Liver (tissue), 9 donors: ENCODE measurements around the gene PEX16. TPM values are rescaled to one million over a fixed set of nuclear protein-coding genes. Genes with fewer than 3 reads are reported as not detected.

Experiments
- DNase-seq: peaks from one replicate; pipeline ENCODE4 v3.0.0-alpha.2; 2017; ENCODE audit warnings: low spot score
- H3K27ac ChIP-seq, 2 donors: one replicate each; pipeline ENCODE4 v1.7.0; 2013; ENCODE audit warnings: inconsistent platforms in 2 of 2, low read length in 2 of 2, control low read depth in 1 of 2, low read depth in 1 of 2, mild to moderate bottlenecking in 1 of 2
- H3K27me3 ChIP-seq, 4 donors: one replicate each; pipeline versions ENCODE4 v1.6.1 to v1.7.0; 2013; ENCODE audit warnings: low read length in 3 of 4, inconsistent platforms in 1 of 4, mild to moderate bottlenecking in 1 of 4, moderate library complexity in 1 of 4; ENCODE audit not compliant: control insufficient read depth in 4 of 4, insufficient read depth in 4 of 4
- H3K36me3 ChIP-seq, 4 donors: one replicate each; pipeline versions ENCODE4 v1.6.1 to v1.7.0; 2013; ENCODE audit warnings: low read length in 3 of 4, mild to moderate bottlenecking in 3 of 4, low read depth in 1 of 4, moderate library complexity in 1 of 4; ENCODE audit not compliant: control insufficient read depth in 4 of 4, insufficient read depth in 3 of 4
- H3K4me1 ChIP-seq, 4 donors: one replicate each; pipeline versions ENCODE4 v1.6.1 to v1.7.0; 2013; ENCODE audit warnings: low read length in 3 of 4, mild to moderate bottlenecking in 3 of 4, moderate library complexity in 1 of 4; ENCODE audit not compliant: control insufficient read depth in 4 of 4, insufficient read depth in 4 of 4
- H3K4me3 ChIP-seq, 3 donors: one replicate each; pipeline versions ENCODE4 v1.6.1 to v1.7.0; 2013; ENCODE audit warnings: low read length in 3 of 3, control low read depth in 1 of 3, low read depth in 1 of 3, mild to moderate bottlenecking in 1 of 3
- H3K9ac ChIP-seq, 2 donors: one replicate each; pipeline ENCODE4 v1.7.0; 2013; ENCODE audit warnings: low read length in 2 of 2, mild to moderate bottlenecking in 2 of 2, moderate library complexity in 2 of 2, control low read depth in 1 of 2, low read depth in 1 of 2
- H3K9me3 ChIP-seq, 4 donors: one replicate each; pipeline versions ENCODE4 v1.6.1 to v1.7.0; 2013; ENCODE audit warnings: low read length in 3 of 4; ENCODE audit not compliant: control insufficient read depth in 4 of 4
- FOXA2 ChIP-seq: IDR thresholded peaks from 2 replicates; pipeline ENCODE4 v1.6.1; 2016; ENCODE audit warnings: antibody characterized with exemption
- GABPA ChIP-seq, 2 donors: IDR thresholded peaks in 1 of 2; conservative IDR thresholded peaks in 1 of 2; 2 replicates each; pipeline ENCODE4 v1.6.1; 2016; ENCODE audit warnings: antibody characterized with exemption in 2 of 2, mild to moderate bottlenecking in 1 of 2, moderate library complexity in 1 of 2
- HNF4A ChIP-seq, 2 donors: conservative IDR thresholded peaks; 2 replicates each; pipeline ENCODE4 v1.6.1; 2016; ENCODE audit warnings: antibody characterized with exemption in 2 of 2, mild to moderate bottlenecking in 2 of 2
- HNF4G ChIP-seq: IDR thresholded peaks from 2 replicates; pipeline ENCODE4 v1.6.1; 2016; ENCODE audit warnings: antibody characterized with exemption
- NR2F2 ChIP-seq: IDR thresholded peaks from 2 replicates; pipeline ENCODE4 v1.6.1; 2016; ENCODE audit warnings: antibody characterized with exemption
- RAD21 ChIP-seq, 2 donors: IDR thresholded peaks; 2 replicates each; pipeline ENCODE4 v1.6.1; 2016; ENCODE audit warnings: antibody characterized with exemption in 2 of 2, mild to moderate bottlenecking in 2 of 2
- RXRA ChIP-seq, 2 donors: IDR thresholded peaks; 2 replicates each; pipeline ENCODE4 v1.6.1; 2017 to 2018; ENCODE audit warnings: antibody characterized with exemption in 2 of 2, mild to moderate bottlenecking in 1 of 2
- SP1 ChIP-seq: IDR thresholded peaks from 2 replicates; pipeline ENCODE4 v1.6.1; 2018; ENCODE audit warnings: antibody characterized with exemption, mild to moderate bottlenecking
- TAF1 ChIP-seq: conservative IDR thresholded peaks from 2 replicates; pipeline ENCODE4 v1.6.1; 2016; ENCODE audit warnings: antibody characterized with exemption, mild to moderate bottlenecking
- YY1 ChIP-seq: IDR thresholded peaks from 2 replicates; pipeline ENCODE4 v1.6.1; 2016; ENCODE audit warnings: antibody characterized with exemption, mild to moderate bottlenecking
- WGBS: extraction: QIAGEN DNeasy Blood & Tissue Kit; methylation state at CpG from one replicate; pipeline ENCODE4 v1.1.7; 2013; 5-methylcytosine and 5-hydroxymethylcytosine counted together
- polyA plus RNA-seq, 2 donors: library from polyadenylated mRNA; stranded (reverse) in 1 of 2; unstranded in 1 of 2; fragments of 200-250 nt in 1 of 2; fragments of >200 nt in 1 of 2; fragmentation: Nextera tagmentation in 1 of 2; extraction: Ambion mirVana in 1 of 2; gene quantifications; one replicate each; pipeline versions ENCODE4 v1.2.1 to v1.2.3, GENCODE V29; 2013 to 2015
- total RNA-seq, 2 donors: library from RNA; depleted of rRNA; stranded (reverse); fragments of >200 nt; gene quantifications; one replicate each; pipeline ENCODE4 v1.2.3, GENCODE V29; 2014
- TF ChIP-seq, protein P1 (sequence below): IDR thresholded peaks from 2 replicates; pipeline ENCODE4 v1.6.1; 2016; ENCODE audit warnings: antibody characterized with exemption
- TF ChIP-seq, protein P2 (sequence below): IDR thresholded peaks from 2 replicates; pipeline ENCODE4 v1.6.1; 2016; ENCODE audit warnings: antibody characterized with exemption
- TF ChIP-seq, protein P3 (sequence below): IDR thresholded peaks from 2 replicates; pipeline ENCODE4 v1.6.1; 2016; ENCODE audit warnings: antibody characterized with exemption
- TF ChIP-seq, protein P4 (sequence below): fragments of 150-350 bp; IDR thresholded peaks from 2 replicates; pipeline ENCODE4 v1.5.1; 2017; ENCODE audit warnings: improper control_type of control experiment, low read depth, low read length; ENCODE audit not compliant: missing input control
- donor health status: healthy.
- donor health status: healthy.
- donor health status: healthy.
- donor health status: healthy.
- donor health status: healthy.

Gene PEX16
- total and polyA plus RNA-seq, 4 donors, result 18.8 to 41.2 (median 29.8) TPM

DNA sequence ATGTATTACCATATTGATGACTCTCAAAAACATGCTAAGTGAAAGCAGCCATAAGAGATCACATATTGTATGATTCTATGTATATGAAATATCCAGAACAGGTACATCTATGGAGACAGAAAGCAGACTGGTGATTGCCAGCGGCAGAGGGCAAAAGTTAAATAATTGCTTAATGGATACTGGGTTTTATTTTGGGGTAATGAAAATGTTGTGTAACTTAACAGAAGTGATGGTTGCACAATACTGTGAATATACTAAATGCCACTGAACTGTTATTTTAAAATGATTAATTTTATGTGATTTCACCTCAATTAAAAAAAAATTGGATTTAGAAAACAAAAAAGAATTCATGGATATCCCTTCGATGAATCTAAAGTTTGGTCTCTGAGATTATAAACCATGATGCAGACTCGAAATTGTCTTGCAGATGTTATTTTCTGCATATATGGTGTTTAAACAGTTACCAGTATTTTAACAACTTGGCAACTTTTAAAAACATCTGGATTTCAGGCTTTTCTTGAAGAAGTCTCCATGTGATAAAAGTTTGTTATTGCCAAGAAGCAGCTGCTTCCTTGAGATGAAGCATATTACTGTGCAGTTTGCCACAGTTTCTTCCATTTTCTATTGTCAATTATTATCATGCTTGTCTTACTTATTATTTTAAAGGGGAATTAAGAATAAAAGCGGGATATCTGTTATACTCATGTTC is 42.9 kb upstream of the PEX16 start:
- Histone ChIP-seq H3K4me1 (peaks cover 0 to 17% (median 10%) of the 10 kb centered on the region in 4 donors), H3K9me3 (no peaks in the 10 kb centered on the region), H3K36me3 (peaks cover 0 to 4% (median 2%) of the 10 kb centered on the region in 4 donors), H3K27ac (no peak overlapping the region), H3K4me3 (no peak overlapping the region), H3K27me3 (no peaks in the 10 kb centered on the region), H3K9ac (no peak overlapping the region)
- TF ChIP-seq, protein P1, sequence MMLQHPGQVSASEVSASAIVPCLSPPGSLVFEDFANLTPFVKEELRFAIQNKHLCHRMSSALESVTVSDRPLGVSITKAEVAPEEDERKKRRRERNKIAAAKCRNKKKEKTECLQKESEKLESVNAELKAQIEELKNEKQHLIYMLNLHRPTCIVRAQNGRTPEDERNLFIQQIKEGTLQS, result peak; percentile 48
- TF ChIP-seq RXRA (IDR thresholded peaks at IDR 0.05) (peak; percentile 50 to 69), YY1 (peak; percentile 66), RAD21 (IDR thresholded peaks at IDR 0.05) (peak in 1 of 2 donors; percentile 33), HNF4A (conservative IDR thresholded peaks at IDR 0.05) (peak; percentile 63 to 70), GABPA (IDR thresholded peaks at IDR 0.05 in 1 of 2, conservative IDR thresholded peaks at IDR 0.05 in 1 of 2) (peak in 1 of 2 donors; percentile 25), SP1 (peak; percentile 9), HNF4G (no peak), TAF1 (no peak), NR2F2 (peak; percentile 27), FOXA2 (peak; percentile 3)
- TF ChIP-seq, protein P2, sequence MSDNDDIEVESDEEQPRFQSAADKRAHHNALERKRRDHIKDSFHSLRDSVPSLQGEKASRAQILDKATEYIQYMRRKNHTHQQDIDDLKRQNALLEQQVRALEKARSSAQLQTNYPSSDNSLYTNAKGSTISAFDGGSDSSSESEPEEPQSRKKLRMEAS, result peak; percentile 29
- TF ChIP-seq, protein P3, sequence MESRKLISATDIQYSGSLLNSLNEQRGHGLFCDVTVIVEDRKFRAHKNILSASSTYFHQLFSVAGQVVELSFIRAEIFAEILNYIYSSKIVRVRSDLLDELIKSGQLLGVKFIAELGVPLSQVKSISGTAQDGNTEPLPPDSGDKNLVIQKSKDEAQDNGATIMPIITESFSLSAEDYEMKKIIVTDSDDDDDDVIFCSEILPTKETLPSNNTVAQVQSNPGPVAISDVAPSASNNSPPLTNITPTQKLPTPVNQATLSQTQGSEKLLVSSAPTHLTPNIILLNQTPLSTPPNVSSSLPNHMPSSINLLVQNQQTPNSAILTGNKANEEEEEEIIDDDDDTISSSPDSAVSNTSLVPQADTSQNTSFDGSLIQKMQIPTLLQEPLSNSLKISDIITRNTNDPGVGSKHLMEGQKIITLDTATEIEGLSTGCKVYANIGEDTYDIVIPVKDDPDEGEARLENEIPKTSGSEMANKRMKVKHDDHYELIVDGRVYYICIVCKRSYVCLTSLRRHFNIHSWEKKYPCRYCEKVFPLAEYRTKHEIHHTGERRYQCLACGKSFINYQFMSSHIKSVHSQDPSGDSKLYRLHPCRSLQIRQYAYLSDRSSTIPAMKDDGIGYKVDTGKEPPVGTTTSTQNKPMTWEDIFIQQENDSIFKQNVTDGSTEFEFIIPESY, result peak; percentile 55
- TF ChIP-seq, protein P4, sequence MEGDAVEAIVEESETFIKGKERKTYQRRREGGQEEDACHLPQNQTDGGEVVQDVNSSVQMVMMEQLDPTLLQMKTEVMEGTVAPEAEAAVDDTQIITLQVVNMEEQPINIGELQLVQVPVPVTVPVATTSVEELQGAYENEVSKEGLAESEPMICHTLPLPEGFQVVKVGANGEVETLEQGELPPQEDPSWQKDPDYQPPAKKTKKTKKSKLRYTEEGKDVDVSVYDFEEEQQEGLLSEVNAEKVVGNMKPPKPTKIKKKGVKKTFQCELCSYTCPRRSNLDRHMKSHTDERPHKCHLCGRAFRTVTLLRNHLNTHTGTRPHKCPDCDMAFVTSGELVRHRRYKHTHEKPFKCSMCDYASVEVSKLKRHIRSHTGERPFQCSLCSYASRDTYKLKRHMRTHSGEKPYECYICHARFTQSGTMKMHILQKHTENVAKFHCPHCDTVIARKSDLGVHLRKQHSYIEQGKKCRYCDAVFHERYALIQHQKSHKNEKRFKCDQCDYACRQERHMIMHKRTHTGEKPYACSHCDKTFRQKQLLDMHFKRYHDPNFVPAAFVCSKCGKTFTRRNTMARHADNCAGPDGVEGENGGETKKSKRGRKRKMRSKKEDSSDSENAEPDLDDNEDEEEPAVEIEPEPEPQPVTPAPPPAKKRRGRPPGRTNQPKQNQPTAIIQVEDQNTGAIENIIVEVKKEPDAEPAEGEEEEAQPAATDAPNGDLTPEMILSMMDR, result no peak
- 66% methylated on average over 4 of the region's 4 CpGs for WGBS
- DNase-seq, result no peak

DNA sequence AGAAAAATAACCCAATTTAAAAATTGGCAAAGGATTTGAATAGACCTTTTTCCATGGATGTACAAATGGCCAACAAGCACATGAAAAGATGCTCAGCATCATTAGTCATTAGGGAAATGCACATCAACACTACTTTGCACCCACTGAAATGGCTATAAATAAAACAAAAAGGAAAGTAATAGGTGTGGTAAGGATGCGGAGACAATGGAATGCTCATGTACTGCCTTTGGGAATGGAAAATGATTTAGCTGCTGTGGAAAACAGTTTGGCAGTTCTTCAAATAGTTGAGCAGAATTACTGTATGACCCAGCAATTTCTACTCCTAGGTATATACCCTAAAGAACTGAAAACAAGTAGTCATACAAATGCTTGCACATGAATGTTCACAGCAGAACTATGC is 42.2 kb upstream of the PEX16 start:
- Histone ChIP-seq H3K4me3 (no peak overlapping the region), H3K4me1 (peaks cover 0 to 15% (median 10%) of the 10 kb centered on the region in 4 donors), H3K9ac (no peak overlapping the region), H3K9me3 (no peaks in the 10 kb centered on the region), H3K27ac (no peak overlapping the region), H3K36me3 (peaks cover 0 to 4% (median under 1%) of the 10 kb centered on the region in 4 donors), H3K27me3 (no peaks in the 10 kb centered on the region)
- no peak for DNase-seq
- 95% methylated on average over 1 of the region's 1 CpG for WGBS
- TF ChIP-seq RAD21 (IDR thresholded peaks at IDR 0.05) (no peak), HNF4A (conservative IDR thresholded peaks at IDR 0.05) (no peak), FOXA2 (no peak)
